HG02571 (cell line): ENCODE measurements around the gene VAMP5.

ENCODE experiments used
- ATAC-seq: cut with Tn5 transposase; IDR thresholded peaks from one replicate; pipeline ENCODE4 v1.9.1; 2021; ENCODE audit warnings: mild to moderate bottlenecking, moderate library complexity; ENCODE audit not compliant: unreplicated experiment

VAMP5 gene

DNA sequence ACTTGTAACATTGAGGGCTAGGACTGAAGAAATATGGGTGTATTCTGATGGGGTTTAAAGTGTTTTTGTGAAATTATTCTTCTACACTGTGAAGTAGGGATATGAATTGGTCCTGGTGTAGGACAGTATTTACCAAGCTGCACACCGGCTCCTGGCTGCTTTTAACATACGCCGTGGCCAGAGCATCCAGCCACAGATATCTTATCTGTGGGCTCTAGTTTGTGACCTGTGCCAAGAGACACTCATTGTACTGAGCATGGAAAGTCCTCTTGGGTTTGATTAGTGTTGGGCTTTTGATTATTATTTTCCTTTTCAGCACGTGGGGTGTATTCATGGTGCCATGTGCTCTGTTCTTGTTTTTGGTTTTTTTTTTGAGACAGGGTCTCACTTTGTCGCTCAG, 39.8 kb downstream of the VAMP5 start:
- no peak for ATAC-seq

DNA sequence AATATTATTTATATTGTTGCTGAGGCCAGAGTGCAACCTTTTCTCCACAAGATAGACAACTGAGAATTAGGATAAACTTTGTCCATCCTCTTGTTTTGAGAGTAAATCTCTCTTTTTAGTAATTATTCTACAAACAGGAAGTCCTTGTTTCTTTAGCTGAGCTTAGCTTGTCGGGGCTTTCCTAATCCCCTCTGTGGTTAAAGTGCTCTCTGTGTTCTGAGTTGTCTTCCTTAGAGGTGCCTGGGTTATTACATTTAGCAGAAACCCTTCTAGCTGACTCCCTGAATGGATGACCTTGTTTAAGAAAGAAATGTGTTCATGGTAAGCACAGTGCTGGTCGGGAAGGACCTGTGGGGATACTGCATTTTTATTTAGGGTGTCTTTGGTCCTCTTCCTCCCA, 44.4 kb downstream of the VAMP5 start:
- ATAC-seq, result no peak

DNA sequence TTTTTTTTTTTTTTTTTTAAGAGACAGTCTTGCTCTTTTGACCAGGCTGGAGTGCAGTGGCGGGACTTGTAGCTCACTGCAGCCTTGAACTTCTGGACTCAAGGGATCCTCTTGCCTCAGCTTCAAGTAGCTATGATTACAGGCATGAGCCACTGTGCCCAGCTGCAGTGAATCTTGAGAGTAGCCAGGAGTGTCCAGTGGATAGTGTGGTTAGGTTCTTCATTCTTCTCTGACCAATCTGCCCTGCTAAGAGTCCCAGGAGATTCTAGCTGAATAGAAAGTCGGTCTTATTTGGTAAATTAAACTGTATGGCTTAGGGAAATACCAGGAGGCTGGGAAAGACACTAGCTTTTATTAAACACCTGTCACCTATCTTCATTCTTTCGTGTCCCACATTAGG, 47.1 kb downstream of the VAMP5 start:
- no peak for ATAC-seq

DNA sequence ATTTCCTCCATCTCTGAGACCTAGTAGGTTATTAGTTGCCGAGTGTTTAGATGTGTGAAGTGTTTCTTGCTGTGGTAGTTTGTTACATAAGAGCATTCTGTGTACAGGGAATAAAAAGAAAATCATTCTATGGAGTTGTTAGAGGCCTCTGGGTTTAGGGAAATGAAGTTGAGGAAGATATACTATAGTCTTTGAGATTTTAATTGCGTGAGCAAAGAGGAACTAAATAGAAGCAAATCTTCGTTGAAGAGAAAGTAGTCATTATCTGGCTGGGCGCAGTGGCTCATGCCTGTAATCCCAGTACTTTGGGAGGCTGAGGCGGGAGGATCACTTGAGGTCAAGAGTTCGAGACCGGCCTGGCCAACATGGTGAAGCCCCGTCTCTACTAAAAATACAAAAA, 50.8 kb downstream of the VAMP5 start:
- no peak for ATAC-seq

DNA sequence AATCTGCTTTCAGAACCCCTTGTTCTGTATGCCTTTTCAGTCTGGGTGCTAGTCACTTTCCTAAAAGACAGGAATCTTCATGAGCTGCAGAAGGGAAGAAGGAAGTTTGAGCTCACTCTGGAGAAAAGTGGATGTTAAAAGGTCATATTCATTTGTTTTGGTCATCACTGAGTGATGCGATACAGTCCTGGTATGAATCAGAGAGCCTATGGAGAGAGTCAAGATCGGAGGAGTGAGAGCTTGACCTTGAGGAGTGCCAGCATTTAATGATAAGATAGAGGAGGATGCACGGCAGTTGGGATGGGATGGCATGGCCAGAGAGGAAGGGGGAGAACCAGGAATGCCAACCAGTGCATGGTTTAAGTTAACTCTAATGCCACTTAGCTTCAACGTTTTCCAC, 51.4 kb downstream of the VAMP5 start:
- ATAC-seq, result no peak

DNA sequence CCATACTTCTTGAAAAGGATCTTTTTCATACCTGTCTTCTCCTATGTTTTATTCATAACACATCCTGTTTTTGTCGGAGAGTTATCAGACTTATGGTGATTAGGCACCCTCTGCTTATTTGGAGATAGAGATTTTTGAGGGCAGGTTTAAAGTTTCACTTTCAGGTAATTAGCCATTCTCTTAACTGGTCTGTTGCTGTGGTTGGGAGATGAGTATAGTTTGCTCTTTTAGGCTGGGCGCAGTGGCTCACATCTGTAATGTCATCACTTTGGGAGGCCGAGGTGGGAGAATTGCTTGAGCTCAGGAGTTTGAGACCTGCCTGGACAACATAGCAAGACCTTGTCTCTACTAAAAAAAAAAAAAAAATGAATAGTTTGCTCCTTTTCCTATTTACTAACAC, 58.5 kb downstream of the VAMP5 start:
- no peak for ATAC-seq
